Bronchial epithelial cell (primary cell): ENCODE measurements around the gene STX18. TPM values are rescaled to one million over a fixed set of nuclear protein-coding genes. Genes with fewer than 3 reads are reported as not detected.

Source experiments
- DNase-seq: peaks from one replicate; pipeline ENCODE4 v3.0.0-alpha.2; 2010; ENCODE audit warnings: low read depth
- FAIRE-seq: peaks from 2 replicates; lab custom pipeline; 2011; peaks lifted over from hg19 to GRCh38; lab: Jason Lieb, UNC
- H3K27me3 ChIP-seq: 2 replicates; pipeline ENCODE4 v1.5.1; 2011; ENCODE audit warnings: low read length; ENCODE audit not compliant: control insufficient read depth, insufficient read depth
- H3K36me3 ChIP-seq: 2 replicates; pipeline ENCODE4 v1.5.1; 2011; ENCODE audit warnings: low read length; ENCODE audit not compliant: control insufficient read depth, insufficient read depth
- H3K4me3 ChIP-seq: 2 replicates; pipeline ENCODE4 v1.5.1; 2011; ENCODE audit warnings: mild to moderate bottlenecking, low read depth, low read length, control low read depth
- total RNA-seq: library from RNA; depleted of rRNA; stranded (reverse); fragments of >200 nt; gene quantifications from 2 replicates; pipeline ENCODE4 v1.2.1, GENCODE V29; 2014
- TF ChIP-seq, protein P1 (sequence below): IDR thresholded peaks from 2 replicates; pipeline ENCODE4 v1.5.1; 2011; ENCODE audit warnings: mild to moderate bottlenecking, moderate library complexity, low read length, control low read depth, inconsistent platforms; ENCODE audit not compliant: insufficient read depth, severe bottlenecking

Gene STX18
- total RNA-seq, 1 donor from 2014 or later = 21.6 TPM

DNA sequence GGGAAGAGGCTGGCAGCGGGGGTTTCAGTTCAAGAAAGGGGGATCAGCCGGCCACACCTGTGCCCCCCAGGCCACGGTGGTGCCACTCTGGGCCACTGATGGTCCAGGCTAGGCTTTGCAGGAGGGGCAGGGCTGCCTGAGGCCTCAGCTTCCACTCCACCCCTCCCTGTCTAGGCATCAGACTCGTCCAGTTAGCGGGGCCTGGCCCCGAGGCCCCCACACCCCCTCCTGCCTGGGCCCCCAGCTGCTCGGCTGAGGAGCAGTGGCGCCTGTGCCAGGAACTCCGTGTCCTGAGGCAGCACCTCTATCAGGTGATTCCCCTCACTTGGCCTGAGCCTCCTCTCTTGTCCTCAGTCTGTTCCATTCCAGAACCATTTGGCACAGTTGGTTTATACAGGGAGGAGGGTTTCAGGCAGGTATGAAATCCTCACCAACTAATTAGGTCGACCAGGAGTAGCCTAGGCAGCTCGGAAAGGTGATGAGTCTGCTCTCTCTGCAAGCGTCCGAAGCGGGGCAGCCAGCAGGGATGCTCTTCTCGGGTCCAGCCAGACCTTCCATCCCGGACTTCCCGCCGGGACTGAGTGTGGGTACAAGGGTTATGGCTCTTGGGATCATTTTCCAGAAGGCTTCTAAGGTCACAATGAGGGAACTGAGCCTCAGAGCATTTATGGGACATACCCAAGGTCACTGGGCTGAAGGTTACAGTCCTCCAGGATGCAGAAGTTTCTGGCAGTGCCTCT is 152.8 kb downstream of the STX18 start:
- Histone ChIP-seq H3K4me3 (no peak overlapping the region), H3K36me3 (peaks cover 8% of the 10 kb centered on the region), H3K27me3 (no peaks in the 10 kb centered on the region)
- no peak for DNase-seq
- TF ChIP-seq, protein P1, sequence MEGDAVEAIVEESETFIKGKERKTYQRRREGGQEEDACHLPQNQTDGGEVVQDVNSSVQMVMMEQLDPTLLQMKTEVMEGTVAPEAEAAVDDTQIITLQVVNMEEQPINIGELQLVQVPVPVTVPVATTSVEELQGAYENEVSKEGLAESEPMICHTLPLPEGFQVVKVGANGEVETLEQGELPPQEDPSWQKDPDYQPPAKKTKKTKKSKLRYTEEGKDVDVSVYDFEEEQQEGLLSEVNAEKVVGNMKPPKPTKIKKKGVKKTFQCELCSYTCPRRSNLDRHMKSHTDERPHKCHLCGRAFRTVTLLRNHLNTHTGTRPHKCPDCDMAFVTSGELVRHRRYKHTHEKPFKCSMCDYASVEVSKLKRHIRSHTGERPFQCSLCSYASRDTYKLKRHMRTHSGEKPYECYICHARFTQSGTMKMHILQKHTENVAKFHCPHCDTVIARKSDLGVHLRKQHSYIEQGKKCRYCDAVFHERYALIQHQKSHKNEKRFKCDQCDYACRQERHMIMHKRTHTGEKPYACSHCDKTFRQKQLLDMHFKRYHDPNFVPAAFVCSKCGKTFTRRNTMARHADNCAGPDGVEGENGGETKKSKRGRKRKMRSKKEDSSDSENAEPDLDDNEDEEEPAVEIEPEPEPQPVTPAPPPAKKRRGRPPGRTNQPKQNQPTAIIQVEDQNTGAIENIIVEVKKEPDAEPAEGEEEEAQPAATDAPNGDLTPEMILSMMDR = no peak
- FAIRE-seq = no peak

DNA sequence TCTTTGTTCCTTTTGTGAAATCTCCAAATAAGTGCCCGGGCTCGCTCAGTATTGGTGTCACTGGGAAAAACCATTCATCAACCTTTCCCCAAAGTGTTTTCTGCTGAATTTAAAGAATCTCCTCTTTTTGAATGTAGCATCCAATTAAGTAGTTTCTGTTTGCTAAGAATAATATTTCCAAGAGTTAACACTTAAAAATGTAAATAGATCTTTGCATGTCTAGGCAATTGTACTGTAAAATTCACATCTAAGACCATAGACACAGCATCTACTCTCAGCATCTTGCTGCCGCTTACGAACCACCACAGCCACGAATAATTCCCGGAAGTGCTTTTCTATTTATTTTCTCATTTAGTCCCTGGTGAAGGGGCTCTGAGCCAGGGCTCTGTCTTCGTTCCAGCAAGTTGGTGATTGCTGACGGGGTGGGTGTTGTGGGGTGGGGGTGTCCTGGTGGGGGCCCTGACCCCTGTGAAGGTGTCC is 153.5 kb downstream of the STX18 start:
- TF ChIP-seq, protein P1 = no peak
- Histone ChIP-seq H3K27me3 (no peaks in the 10 kb centered on the region), H3K4me3 (peak overlapping the region; percentile 60), H3K36me3 (peaks cover 7% of the 10 kb centered on the region)
- FAIRE-seq (no peak), DNase-seq (peak; percentile 9)

DNA sequence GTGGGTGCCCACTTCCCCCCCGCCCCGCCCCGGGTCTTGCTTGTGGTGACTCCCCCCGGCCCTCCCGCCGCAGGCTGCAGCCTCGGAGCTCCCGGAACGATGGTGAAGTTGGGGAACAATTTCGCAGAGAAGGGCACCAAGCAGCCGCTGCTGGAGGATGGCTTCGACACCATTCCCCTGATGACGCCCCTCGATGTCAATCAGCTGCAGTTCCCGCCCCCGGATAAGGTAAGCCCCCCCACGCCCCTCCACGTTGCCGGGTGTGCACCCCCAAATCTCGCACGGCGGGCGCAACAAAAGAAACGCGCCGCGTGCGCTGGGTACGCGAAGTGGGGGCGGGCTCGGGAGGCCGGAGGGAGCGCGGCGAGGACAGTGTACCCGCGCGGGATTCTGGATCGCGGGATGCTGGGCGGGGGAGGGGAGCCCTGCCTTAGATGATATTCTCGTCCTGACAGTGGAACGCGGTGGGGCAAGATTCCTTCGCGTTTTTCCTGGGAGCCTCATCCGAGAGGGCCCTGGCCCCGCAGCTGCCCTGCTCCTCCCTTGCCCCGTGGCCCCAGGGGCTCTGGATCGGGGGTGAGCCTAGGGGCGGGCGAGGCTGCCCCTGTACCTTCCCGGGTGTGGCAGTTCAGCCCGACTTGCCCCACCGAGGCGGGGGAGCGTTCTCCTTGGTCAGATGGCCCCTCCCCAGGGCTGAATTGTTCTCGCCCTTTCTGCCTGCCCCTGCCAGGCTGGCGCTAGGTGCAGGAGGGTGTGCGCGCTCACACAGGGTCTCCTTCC is 154.1 kb downstream of the STX18 start:
- DNase-seq = no peak
- H3K4me3 ChIP-seq = peak overlapping the region; percentile 60
- H3K27me3 ChIP-seq = no peaks in the 10 kb centered on the region
- no peak for FAIRE-seq
- TF ChIP-seq, protein P1 = no peak
- peaks cover 2% of the 10 kb centered on the region for H3K36me3 ChIP-seq

DNA sequence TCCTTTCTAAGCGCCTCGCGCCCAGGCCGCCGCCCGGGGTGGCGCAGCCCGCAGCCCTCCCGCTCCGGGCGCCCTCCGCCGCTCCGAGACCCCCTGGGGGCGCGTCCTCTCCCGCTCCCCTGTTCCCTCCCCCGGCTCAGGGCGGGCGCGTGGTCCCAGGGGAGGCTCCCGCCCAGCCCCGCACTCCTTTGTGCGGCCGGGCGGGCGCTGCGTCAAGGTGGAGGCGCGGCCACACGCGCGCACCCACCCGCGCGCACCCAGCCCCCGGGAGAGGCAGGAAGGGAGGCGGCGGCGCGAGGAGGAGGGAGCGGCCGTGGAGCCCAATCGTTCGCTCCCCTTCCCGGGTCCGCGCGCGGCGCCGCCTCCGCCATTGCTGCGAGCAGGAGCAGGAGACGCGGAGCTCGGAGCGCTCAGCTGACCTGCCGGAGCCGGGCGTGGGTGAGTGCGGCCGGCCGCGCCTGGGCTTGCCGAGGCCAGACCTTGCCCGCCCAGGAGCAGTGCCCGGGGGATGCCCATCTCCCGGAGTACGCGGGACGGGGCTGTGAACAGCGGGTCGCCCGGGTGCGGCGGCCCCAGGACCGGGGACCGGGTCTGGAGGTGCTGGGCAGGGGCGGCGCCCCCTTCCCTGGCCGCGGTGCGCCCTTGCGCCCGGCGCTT is 155.0 kb downstream of the STX18 start, which contains the start of gene NSG1:
Gene NSG1, plus strand, starts transcription at position 367 of the 657 bp plus-strand sequence. CDS start 528 bp downstream, outside the sequence.
- Histone ChIP-seq H3K4me3 (peak within 1 kb of the TSS; percentile 60), H3K36me3 (peaks cover 2% of the 10 kb centered on the region), H3K27me3 (no peaks in the 10 kb centered on the region)
- DNase-seq = peak; percentile 37
- TF ChIP-seq, protein P1 = no peak
- no peak for FAIRE-seq

DNA sequence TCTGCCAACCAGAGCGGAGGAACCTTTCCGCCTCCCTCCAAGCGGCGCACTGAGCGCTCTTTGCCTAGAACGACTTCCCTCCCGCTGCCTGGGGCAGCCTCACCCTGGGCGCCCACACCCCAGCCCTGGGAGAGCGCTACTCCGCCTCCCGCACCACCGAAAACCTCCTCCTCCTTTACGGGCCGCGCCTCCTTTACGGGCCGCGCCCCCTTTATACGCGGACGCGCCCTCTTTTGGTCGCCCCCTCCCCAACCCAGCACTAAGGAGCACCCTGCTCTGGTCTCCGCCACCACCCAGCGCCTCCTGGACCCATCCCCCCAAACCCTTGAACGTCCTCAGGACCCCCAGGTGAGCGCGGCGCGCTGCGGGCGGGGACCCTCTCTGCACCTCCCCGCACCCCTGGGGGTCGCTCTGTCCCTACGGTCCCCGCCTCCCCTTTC is 155.5 kb downstream of the STX18 start:
- no peaks in the 10 kb centered on the region for H3K36me3 ChIP-seq
- H3K4me3 ChIP-seq = peak overlapping the region; percentile 60
- FAIRE-seq = no peak
- H3K27me3 ChIP-seq = no peaks in the 10 kb centered on the region
- TF ChIP-seq, protein P1 = peak; percentile 2
- peak; percentile 22 for DNase-seq
